ENCODE measurements around the gene ETV6.

Gene ETV6

GRCh38 chr12:11757531-11757930, 108.1 kb downstream of the ETV6 start:
- DNase-seq (ENCODE audit: low read depth, low spot score): no peak

- no peak for DNase-seq (ENCODE audit: low read depth, low spot score)
These were observed 108.6 kb downstream of the ETV6 start for GRCh38 chr12:11758087-11758486.

DNA sequence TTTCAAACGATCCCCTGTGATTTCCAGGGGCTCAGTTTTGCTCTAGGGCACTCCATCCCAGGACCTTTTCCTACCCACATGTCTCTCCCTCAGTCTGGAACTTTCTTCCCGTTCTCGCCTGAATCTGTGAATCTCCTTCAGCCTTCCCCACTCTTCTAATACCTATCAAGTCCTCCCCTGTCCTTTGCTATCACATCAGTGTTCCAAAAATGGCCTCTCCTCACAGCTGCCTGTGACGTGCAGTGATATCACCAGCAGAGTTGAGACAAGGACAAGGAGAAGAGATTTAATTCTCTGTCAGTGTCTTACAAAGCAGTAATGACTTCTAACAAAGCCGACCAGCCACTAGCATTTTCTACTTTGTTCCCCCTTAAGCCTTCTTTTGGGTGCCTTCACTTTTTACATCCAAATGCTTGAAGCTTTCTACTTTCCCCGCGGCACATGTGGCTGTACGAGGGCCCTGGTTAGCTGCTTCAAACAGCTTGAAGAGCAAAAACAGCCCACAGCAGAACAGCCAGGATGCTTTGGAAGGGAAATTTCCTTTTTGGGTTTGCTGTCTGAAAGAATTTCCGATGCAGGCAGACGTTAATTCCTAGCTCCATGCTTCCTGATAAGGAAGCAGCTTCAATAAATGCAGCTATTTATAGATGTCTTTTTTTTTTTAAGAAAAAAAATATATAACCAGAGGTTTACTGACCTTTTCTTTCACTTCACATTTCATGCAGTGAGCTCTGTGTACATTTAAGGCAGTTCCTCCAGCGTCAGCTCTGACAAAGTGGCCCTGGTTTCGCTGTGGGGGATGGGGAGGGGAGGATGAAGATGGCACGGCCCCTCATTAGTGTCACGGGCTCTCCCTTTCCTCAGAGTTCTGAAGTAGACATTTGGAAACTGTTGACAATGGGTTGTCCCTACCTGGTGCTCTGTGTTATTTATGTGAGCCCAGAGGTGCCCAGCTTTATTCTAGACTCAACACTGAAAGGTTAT, 109.3 kb downstream of the ETV6 start:
- no peak for DNase-seq (ENCODE audit: low read depth, low spot score)

DNA sequence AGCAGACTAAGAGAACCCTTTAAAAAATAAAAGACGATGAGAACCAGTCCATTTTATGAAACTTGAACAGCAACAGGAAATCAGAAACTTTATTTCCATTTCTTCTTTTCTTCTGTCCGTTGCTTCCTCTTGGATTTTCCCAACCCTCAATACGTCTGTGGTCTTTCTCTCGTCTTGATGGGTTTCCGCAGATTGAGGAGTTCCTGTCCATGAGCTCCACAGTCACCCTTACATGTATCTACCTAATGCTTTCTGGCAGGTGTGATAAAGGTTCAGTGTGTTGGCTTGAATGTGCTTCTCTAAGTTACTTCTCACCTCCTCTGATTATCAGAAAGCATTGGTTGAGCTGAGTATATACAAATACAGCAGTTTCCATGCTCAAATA, 110.0 kb downstream of the ETV6 start:
- no peak for DNase-seq (ENCODE audit: low read depth, low spot score)

DNA sequence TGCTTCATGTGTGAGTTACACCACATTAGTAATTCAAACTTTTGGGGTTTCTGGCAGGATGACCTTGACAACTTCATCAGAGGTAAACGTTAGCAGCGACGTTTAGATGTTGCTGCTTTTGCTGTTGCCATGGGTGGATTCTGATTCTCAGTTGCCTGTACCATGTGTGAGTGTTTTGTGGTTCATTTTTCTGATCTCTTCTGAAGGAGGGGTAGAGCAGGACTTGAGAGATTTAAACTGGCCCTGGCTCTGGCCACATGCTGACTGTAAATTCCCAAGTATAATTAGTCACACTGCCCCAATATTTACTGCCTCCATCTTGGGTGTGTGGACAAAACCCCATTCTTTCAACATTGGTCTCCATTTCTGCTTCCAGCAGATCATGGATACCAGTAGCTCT, 110.4 kb downstream of the ETV6 start:
- no peak for DNase-seq (ENCODE audit: low read depth, low spot score)

- no peak for DNase-seq (ENCODE audit: low read depth, low spot score)
These were observed 112.5 kb downstream of the ETV6 start for GRCh38 chr12:11761869-11762567.

GRCh38 chr12:11762723-11763326, 113.4 kb downstream of the ETV6 start:
- DNase-seq (ENCODE audit: low read depth, low spot score): peak; percentile 19

- peak; percentile 92 for DNase-seq (ENCODE audit: low read depth, low spot score)
These were observed 114.5 kb downstream of the ETV6 start for GRCh38 chr12:11763760-11764520.

DNA sequence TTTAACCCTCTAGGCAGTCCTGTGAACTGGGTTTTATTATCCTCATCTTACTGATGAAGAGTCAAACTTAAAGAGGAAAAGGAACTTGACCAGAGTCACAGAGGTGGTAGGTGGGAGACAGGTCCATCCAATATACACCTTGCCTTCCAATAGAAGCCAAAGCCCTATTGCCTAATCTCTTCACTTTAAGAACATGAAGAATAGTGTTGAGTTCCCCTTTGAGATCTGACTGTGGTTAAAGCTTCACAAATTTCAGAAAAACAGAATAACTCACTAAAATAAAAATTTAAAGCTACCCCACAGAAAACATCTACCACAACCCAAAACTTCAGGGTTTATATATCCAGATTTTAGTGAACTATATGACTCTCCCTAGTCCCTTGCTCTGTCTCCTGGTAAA, 115.4 kb downstream of the ETV6 start:
- DNase-seq (ENCODE audit: low read depth, low spot score): no peak

- DNase-seq (ENCODE audit: low read depth, low spot score): no peak
These were observed 115.9 kb downstream of the ETV6 start for GRCh38 chr12:11765421-11765816.

GRCh38 chr12:11765817-11766794, 116.6 kb downstream of the ETV6 start:
- peak; percentile 64 for DNase-seq (ENCODE audit: low read depth, low spot score)

GRCh38 chr12:11767029-11767724, 117.7 kb downstream of the ETV6 start:
- no peak for DNase-seq (ENCODE audit: low read depth, low spot score)

DNA sequence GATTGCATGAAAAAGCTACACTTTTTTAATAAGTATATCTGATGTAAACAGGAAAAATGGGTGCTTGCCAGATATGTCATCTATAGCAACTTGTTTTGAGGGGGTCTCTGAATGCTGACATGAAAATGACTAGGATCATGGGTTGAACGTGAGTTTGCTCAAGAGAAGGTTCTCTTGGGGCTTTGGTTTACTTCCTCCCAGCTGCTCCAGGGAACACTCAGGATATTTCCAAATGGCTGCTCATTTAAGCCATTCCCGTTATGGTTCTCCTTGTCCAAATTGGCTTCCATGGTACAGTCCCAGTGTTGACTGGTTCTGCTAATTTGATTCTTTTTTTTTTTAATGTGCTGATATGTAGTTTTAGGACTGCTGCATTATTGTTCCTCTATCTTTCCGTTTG, 118.3 kb downstream of the ETV6 start:
- DNase-seq (ENCODE audit: low read depth, low spot score): no peak

DNA sequence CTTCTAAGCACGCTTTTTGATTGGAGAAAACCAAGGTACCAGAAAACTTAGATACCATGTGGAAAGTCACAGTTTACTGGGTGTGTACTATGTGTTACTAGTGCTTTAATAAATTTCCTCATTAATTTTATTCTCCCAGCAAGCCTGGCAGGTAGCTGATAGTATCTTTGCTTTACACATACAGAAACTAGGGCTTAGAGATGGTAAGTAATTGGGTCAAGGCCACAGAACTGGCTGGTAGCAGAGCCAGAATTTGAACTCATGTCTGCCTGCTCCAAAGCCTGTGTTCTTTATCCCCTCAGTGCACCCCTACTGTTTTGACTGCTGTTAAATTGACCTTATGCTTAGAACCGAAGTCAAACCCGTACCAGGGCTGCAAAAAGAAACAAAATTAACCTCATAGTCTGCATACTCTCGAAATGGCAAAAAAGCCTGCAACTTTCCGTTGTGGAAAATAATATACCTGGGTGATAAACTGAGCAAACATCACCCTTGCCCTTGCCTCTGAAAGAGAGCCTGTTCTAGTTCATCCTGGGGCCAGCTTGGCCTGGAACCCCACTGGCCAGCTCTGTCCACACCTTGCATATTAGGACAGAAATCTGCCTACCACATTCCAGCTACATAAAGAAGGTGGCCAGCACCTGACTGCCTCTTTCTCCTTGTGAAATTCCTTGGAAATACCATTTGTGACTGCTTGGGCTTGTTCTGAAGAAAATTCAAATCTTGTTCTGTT, 118.9 kb downstream of the ETV6 start:
- no peak for DNase-seq (ENCODE audit: low read depth, low spot score)

GRCh38 chr12:11769723-11770514, 120.4 kb downstream of the ETV6 start:
- no peak for DNase-seq (ENCODE audit: low read depth, low spot score)

DNA sequence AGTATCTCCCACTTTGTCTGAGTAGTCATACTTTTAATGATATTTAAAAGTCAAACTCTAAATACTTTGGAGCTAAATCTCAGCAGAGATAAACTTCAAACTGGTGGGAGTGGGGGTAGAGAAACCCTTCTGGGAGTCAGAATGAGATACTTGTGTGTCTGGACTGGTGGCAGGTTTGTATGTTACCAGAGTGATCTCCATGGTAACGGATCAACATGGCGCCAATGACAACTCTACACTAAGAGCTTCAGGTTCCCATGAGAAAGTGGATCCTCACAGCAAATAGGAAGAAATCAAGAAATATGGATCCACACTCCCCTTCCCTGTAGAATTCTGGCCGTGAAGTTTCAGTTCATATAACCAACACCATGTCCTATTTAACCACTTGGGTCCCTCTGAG, 121.9 kb downstream of the ETV6 start:
- DNase-seq (ENCODE audit: low read depth, low spot score): peak; percentile 30

- DNase-seq (ENCODE audit: low read depth, low spot score): peak; percentile 38
These were observed 122.5 kb downstream of the ETV6 start for GRCh38 chr12:11771895-11772502.
